22Rv1 (cell line): ENCODE data around the gene LRBA.
A peak's percentile ranks its signal among the peaks of the same experiment; 100 is the strongest.

Experiments used
- H3K27ac ChIP-seq: fragments of 450-650 bp; 2 replicates; pipeline ENCODE4 v1.5.1; 2017
- CTCF ChIP-seq: fragments of 450-650 bp; IDR thresholded peaks from 2 replicates; pipeline ENCODE4 v1.5.1; 2017; ENCODE audit warnings: mild to moderate bottlenecking
- ZFX ChIP-seq: fragments of 450-650 bp; IDR thresholded peaks from 2 replicates; pipeline ENCODE4 v1.6.1; 2017; ENCODE audit warnings: antibody characterized with exemption, borderline replicate concordance

The LRBA gene

GRCh38 chr4:150243932-150244331 lies 771.2 kb downstream of the LRBA start:
- TF ChIP-seq ZFX, result no peak
- peak overlapping the region; percentile 34; the same call in 1 of the 2 replicates for H3K27ac ChIP-seq

- H3K27ac ChIP-seq, result no peak overlapping the region
Observed at GRCh38 chr4:150242820-150243458, 772.1 kb downstream of the LRBA start.

GRCh38 chr4:150240011-150240410 lies 775.1 kb downstream of the LRBA start:
- no peak for TF ChIP-seq ZFX
- no peak for TF ChIP-seq CTCF
- H3K27ac ChIP-seq, result no peak overlapping the region

More at GRCh38 chr4:150242820-150243458, 772.1 kb downstream of the LRBA start:
- no peak for TF ChIP-seq ZFX
- TF ChIP-seq CTCF, result peak; percentile 92

- no peak for TF ChIP-seq CTCF
- TF ChIP-seq ZFX, result no peak
- H3K27ac ChIP-seq, result no peak overlapping the region
Observed at GRCh38 chr4:150238591-150238990, 776.5 kb downstream of the LRBA start.

GRCh38 chr4:150237110-150237872 lies 777.8 kb downstream of the LRBA start:
- H3K27ac ChIP-seq, result no peak overlapping the region
- no peak for TF ChIP-seq ZFX

- TF ChIP-seq CTCF, result no peak
- TF ChIP-seq ZFX, result no peak
- H3K27ac ChIP-seq, result no peak overlapping the region
Observed at GRCh38 chr4:150236626-150237025, 778.5 kb downstream of the LRBA start.

GRCh38 chr4:150235808-150236271 lies 779.2 kb downstream of the LRBA start:
- H3K27ac ChIP-seq, result no peak overlapping the region
- TF ChIP-seq CTCF, result no peak
- TF ChIP-seq ZFX, result no peak

GRCh38 chr4:150235317-150235716 lies 779.8 kb downstream of the LRBA start:
- TF ChIP-seq CTCF (no peak), ZFX (no peak)
- no peak overlapping the region for H3K27ac ChIP-seq
